Measurements from ENCODE around the gene CTCF. TPM values are rescaled to one million over a fixed set of nuclear protein-coding genes. Genes with fewer than 3 reads are reported as not detected.

Gene CTCF
- total RNA-seq, 1 donor from 2014 or later = 43.2 TPM

- TF ChIP-seq, protein P1, sequence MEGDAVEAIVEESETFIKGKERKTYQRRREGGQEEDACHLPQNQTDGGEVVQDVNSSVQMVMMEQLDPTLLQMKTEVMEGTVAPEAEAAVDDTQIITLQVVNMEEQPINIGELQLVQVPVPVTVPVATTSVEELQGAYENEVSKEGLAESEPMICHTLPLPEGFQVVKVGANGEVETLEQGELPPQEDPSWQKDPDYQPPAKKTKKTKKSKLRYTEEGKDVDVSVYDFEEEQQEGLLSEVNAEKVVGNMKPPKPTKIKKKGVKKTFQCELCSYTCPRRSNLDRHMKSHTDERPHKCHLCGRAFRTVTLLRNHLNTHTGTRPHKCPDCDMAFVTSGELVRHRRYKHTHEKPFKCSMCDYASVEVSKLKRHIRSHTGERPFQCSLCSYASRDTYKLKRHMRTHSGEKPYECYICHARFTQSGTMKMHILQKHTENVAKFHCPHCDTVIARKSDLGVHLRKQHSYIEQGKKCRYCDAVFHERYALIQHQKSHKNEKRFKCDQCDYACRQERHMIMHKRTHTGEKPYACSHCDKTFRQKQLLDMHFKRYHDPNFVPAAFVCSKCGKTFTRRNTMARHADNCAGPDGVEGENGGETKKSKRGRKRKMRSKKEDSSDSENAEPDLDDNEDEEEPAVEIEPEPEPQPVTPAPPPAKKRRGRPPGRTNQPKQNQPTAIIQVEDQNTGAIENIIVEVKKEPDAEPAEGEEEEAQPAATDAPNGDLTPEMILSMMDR (IDR thresholded peaks at IDR 0.05) = no peak
- TF ChIP-seq POLR2A (IDR thresholded peaks at IDR 0.05) (no peak), POLR2AphosphoS5 (IDR thresholded peaks at IDR 0.05; ENCODE audit: insufficient read depth in 1 of 2, low read depth in 1 of 2) (no peak)
- H3K9me3 ChIP-seq = no peaks in the 10 kb centered on the region
- H3K4me1 ChIP-seq = peaks cover 9% of the 10 kb centered on the region
- H3K27ac ChIP-seq = no peak overlapping the region
- no peak overlapping the region for H3K4me3 ChIP-seq
- no peak for DNase-seq (ENCODE audit: extremely low spot score in 2 of 2)
- H3K27me3 ChIP-seq = no peaks in the 10 kb centered on the region
- intact Hi-C loops (cut with DNase I) = no loop called here
- H3K36me3 ChIP-seq = no peaks in the 10 kb centered on the region
These were observed 31.4 kb downstream of the CTCF start for GRCh38 chr16:67593701-67594100.

GRCh38 chr16:67594256-67594915 is 32.1 kb downstream of the CTCF start:
- DNase-seq (ENCODE audit: extremely low spot score in 2 of 2) = no peak
- H3K4me3 ChIP-seq = no peak overlapping the region
- intact Hi-C loops (cut with DNase I) = no loop called here
- no peak overlapping the region for H3K27ac ChIP-seq
- TF ChIP-seq POLR2AphosphoS5 (IDR thresholded peaks at IDR 0.05; ENCODE audit: insufficient read depth in 1 of 2, low read depth in 1 of 2) (no peak), POLR2A (IDR thresholded peaks at IDR 0.05) (no peak)
- TF ChIP-seq, protein P1 (IDR thresholded peaks at IDR 0.05) = no peak
- H3K4me1 ChIP-seq = peaks cover 9% of the 10 kb centered on the region
- no peaks in the 10 kb centered on the region for H3K36me3 ChIP-seq
- no peaks in the 10 kb centered on the region for H3K27me3 ChIP-seq
- no peaks in the 10 kb centered on the region for H3K9me3 ChIP-seq

DNA sequence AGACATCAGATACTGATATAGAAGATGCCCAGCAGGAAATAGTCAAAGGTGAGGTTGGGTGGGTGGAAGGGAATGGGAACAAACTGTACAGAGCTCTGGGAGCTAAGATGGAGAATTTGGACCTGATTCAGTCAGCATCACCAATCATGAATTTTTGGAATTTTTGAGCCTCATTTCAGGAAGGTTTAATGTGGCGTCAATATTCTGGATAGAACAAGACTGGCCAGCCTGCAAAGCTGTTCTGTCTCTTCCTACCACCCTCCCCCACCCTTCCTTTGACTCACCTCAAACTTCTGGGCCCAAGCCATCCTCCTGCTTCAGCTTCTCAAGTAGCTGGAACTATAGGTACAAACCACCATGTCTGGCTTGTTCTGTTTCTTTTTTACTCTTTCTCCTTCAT is 32.6 kb downstream of the CTCF start:
- no peaks in the 10 kb centered on the region for H3K27me3 ChIP-seq
- no peak overlapping the region for H3K4me3 ChIP-seq
- H3K27ac ChIP-seq = no peak overlapping the region
- no peaks in the 10 kb centered on the region for H3K36me3 ChIP-seq
- peaks cover 9% of the 10 kb centered on the region for H3K4me1 ChIP-seq
- intact Hi-C loops (cut with DNase I) = no loop called here
- no peak for DNase-seq (ENCODE audit: extremely low spot score in 2 of 2)
- H3K9me3 ChIP-seq = no peaks in the 10 kb centered on the region
- TF ChIP-seq POLR2A (IDR thresholded peaks at IDR 0.05) = no peak
- no peak for TF ChIP-seq POLR2AphosphoS5 (IDR thresholded peaks at IDR 0.05; ENCODE audit: insufficient read depth in 1 of 2, low read depth in 1 of 2)
- TF ChIP-seq, protein P1 (IDR thresholded peaks at IDR 0.05) = no peak

GRCh38 chr16:67598527-67598926 is 36.2 kb downstream of the CTCF start:
- H3K27me3 ChIP-seq = no peaks in the 10 kb centered on the region
- no peaks in the 10 kb centered on the region for H3K9me3 ChIP-seq
- no peak overlapping the region for H3K27ac ChIP-seq
- H3K4me1 ChIP-seq = peaks cover 18% of the 10 kb centered on the region
- TF ChIP-seq, protein P1 (IDR thresholded peaks at IDR 0.05) = no peak
- no peak for TF ChIP-seq POLR2A (IDR thresholded peaks at IDR 0.05)
- TF ChIP-seq POLR2AphosphoS5 (IDR thresholded peaks at IDR 0.05; ENCODE audit: insufficient read depth in 1 of 2, low read depth in 1 of 2) = no peak
- intact Hi-C loops (cut with DNase I) = no loop called here
- no peaks in the 10 kb centered on the region for H3K36me3 ChIP-seq
- H3K4me3 ChIP-seq = no peak overlapping the region
- no peak for DNase-seq (ENCODE audit: extremely low spot score in 2 of 2)

DNA sequence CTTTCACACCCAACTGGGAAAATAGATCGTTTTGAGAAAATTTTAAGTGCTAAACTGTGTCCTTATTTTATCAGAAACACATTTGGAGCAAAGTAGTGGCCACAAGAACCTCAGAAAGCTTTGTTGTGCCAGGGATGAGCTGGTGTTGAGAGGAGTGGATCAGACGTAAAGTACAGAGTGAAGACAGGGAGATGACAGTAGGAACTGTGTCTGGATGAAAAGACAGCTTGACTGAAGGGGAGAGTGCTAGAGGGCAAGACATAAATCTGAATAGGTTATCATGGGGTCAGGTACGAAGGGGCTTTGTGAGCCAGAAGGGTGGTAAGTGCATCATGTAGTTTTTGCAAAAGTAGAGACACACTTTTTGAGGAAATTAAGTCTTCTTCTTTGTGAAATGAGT is 43.3 kb downstream of the CTCF start:
- Histone ChIP-seq H3K9me3 (no peaks in the 10 kb centered on the region), H3K27ac (no peak overlapping the region), H3K4me3 (no peak overlapping the region), H3K36me3 (peaks cover 0 to 2% of the 10 kb centered on the region in 2 donors), H3K27me3 (no peaks in the 10 kb centered on the region), H3K4me1 (peaks cover 9% of the 10 kb centered on the region)
- no peak for DNase-seq (ENCODE audit: extremely low spot score in 2 of 2)
- intact Hi-C loops (cut with DNase I) = no loop called here
- no peak for TF ChIP-seq POLR2AphosphoS5 (IDR thresholded peaks at IDR 0.05; ENCODE audit: insufficient read depth in 1 of 2, low read depth in 1 of 2)
- no peak for TF ChIP-seq POLR2A (IDR thresholded peaks at IDR 0.05)
- TF ChIP-seq, protein P1 (IDR thresholded peaks at IDR 0.05) = no peak
